CD14-positive monocyte (primary cell): ENCODE data around the gene SLC45A3. TPM values are rescaled to one million over a fixed set of nuclear protein-coding genes. Genes with fewer than 3 reads are reported as not detected.
A peak's percentile ranks its signal among the peaks of the same experiment; 100 is the strongest.

Experiments used
- DNase-seq, 3 donors: peaks; one replicate each; pipeline ENCODE4 v3.0.0-alpha.2; 2011 to 2022
- H2AFZ ChIP-seq: 2 replicates; pipeline ENCODE4 v1.6.0; 2012; ENCODE audit warnings: mild to moderate bottlenecking, low read depth, low read length, inconsistent platforms; ENCODE audit not compliant: insufficient read depth, poor library complexity, severe bottlenecking
- H3K27ac ChIP-seq, 2 donors: 1 replicate in 1 of 2; 2 replicates in 1 of 2; pipeline ENCODE4 v1.5.1; 2012 to 2013; ENCODE audit warnings: low read length in 2 of 2, control low read depth in 1 of 2, inconsistent platforms in 1 of 2, low read depth in 1 of 2, mild to moderate bottlenecking in 1 of 2
- H3K27me3 ChIP-seq, 2 donors: one replicate each; pipeline versions ENCODE4 v1.6.0 to v1.6.1; 2011 to 2013; ENCODE audit warnings: low read length in 2 of 2; ENCODE audit not compliant: control insufficient read depth in 2 of 2, insufficient read depth in 2 of 2
- H3K36me3 ChIP-seq, 2 donors: replicated peaks in 1 of 2; 1 replicate in 1 of 2; 2 replicates in 1 of 2; pipeline versions ENCODE4 v1.5.1 to v1.6.1; 2012 to 2013; ENCODE audit warnings: low read length in 2 of 2, control low read depth in 1 of 2, inconsistent platforms in 1 of 2, mild to moderate bottlenecking in 1 of 2; ENCODE audit not compliant: insufficient read depth in 2 of 2, control insufficient read depth in 1 of 2
- H3K4me1 ChIP-seq, 2 donors: 1 replicate in 1 of 2; 2 replicates in 1 of 2; pipeline versions ENCODE4 v1.5.1 to v1.6.1; 2012 to 2013; ENCODE audit warnings: low read length in 2 of 2, control low read depth in 1 of 2, inconsistent platforms in 1 of 2, mild to moderate bottlenecking in 1 of 2, moderate library complexity in 1 of 2; ENCODE audit not compliant: insufficient read depth in 2 of 2, control insufficient read depth in 1 of 2
- H3K4me2 ChIP-seq: replicated peaks from 2 replicates; pipeline ENCODE3; 2012; ENCODE audit warnings: low read length, moderate library complexity, mild to moderate bottlenecking; ENCODE audit not compliant: poor library complexity, severe bottlenecking; ENCODE audit errors: extremely low read depth
- H3K4me3 ChIP-seq, 3 experiments: fragments of 200-600 bp in 1 of 3; sonication (generic) in 1 of 3; replicated peaks in 1 of 3; 1 replicate in 2 of 3; 2 replicates in 1 of 3; pipeline ENCODE4 v1.5.1; 2011 to 2013; ENCODE audit warnings: low read length in 3 of 3, mild to moderate bottlenecking in 3 of 3, control low read depth in 2 of 3, low read depth in 2 of 3, inconsistent platforms in 1 of 3, moderate library complexity in 1 of 3
- H3K79me2 ChIP-seq: 2 replicates; pipeline ENCODE4 v1.6.0; 2012; ENCODE audit warnings: mild to moderate bottlenecking, control low read depth, inconsistent platforms, low read length, moderate library complexity; ENCODE audit not compliant: insufficient read depth
- H3K9ac ChIP-seq: 2 replicates; pipeline ENCODE4 v1.6.0; 2017; ENCODE audit warnings: low read length, mild to moderate bottlenecking; ENCODE audit not compliant: insufficient read depth, poor library complexity, severe bottlenecking
- H3K9me3 ChIP-seq, 2 donors: replicated peaks in 1 of 2; 1 replicate in 1 of 2; 2 replicates in 1 of 2; pipeline versions ENCODE4 v1.5.1 to v1.6.1; 2012 to 2013; ENCODE audit warnings: low read length in 2 of 2, control low read depth in 1 of 2; ENCODE audit not compliant: control insufficient read depth in 1 of 2, insufficient read depth in 1 of 2
- H4K20me1 ChIP-seq: 2 replicates; pipeline ENCODE4 v1.6.0; 2012; ENCODE audit warnings: mild to moderate bottlenecking, low read length, control low read depth, moderate library complexity; ENCODE audit not compliant: insufficient read depth
- H3K27ac Mint-ChIP-seq, 7 donors: one replicate each; pipeline ENCODE4 v1.8.0; 2020; ENCODE audit warnings: mild to moderate bottlenecking in 7 of 7, mixed read lengths in 7 of 7, moderate library complexity in 6 of 7, inconsistent platforms in 2 of 7
- H3K27me3 Mint-ChIP-seq, 3 donors: one replicate each; pipeline ENCODE4 v1.8.0; 2021 to 2022; ENCODE audit warnings: low read depth in 3 of 3, mild to moderate bottlenecking in 3 of 3, mixed read lengths in 3 of 3, moderate library complexity in 3 of 3, inconsistent platforms in 1 of 3
- H3K36me3 Mint-ChIP-seq, 2 donors: one replicate each; pipeline ENCODE4 v1.8.0; 2020; ENCODE audit warnings: mixed read lengths in 2 of 2, inconsistent platforms in 1 of 2, mild to moderate bottlenecking in 1 of 2
- H3K4me1 Mint-ChIP-seq: one replicate; pipeline ENCODE4 v1.8.0; 2020; ENCODE audit warnings: mild to moderate bottlenecking, mixed read lengths
- H3K4me3 Mint-ChIP-seq, 2 donors: one replicate each; pipeline ENCODE4 v1.8.0; 2020; ENCODE audit warnings: mild to moderate bottlenecking in 2 of 2, mixed read lengths in 2 of 2, moderate library complexity in 1 of 2
- H3K9me3 Mint-ChIP-seq, 7 donors: one replicate each; pipeline ENCODE4 v1.8.0; 2020 to 2022; ENCODE audit warnings: mixed read lengths in 7 of 7, mild to moderate bottlenecking in 6 of 7, moderate library complexity in 6 of 7, inconsistent platforms in 2 of 7
- CTCF ChIP-seq: fragments of 200-600 bp; IDR thresholded peaks from one replicate; pipeline ENCODE4 v1.8.0; 2022; ENCODE audit warnings: antibody characterized with exemption, mild to moderate bottlenecking
- WGBS: methylation state at CpG from one replicate; pipeline ENCODE4 v1.1.5; 2013; ENCODE audit warnings: missing lambda C conversion rate; ENCODE audit not compliant: insufficient coverage; 5-methylcytosine and 5-hydroxymethylcytosine counted together
- intact Hi-C, 2 donors: fragments of 100-400 bp; cut with micrococcal nuclease; formaldehyde crosslinking; loops; one replicate each; pipeline versions ENCODE4 v1.15.0 to v1.15.1; 2023
- polyA plus RNA-seq, 3 donors: library from polyadenylated mRNA; depleted of rRNA in 1 of 3; unstranded in 2 of 3; stranded (reverse) in 1 of 3; fragments of 300-500 nt in 2 of 3; fragments of >200 nt in 1 of 3; fragmentation: Illumina TruSeq in 2 of 3; gene quantifications; 1 replicate in 2 of 3; 2 replicates in 1 of 3; pipeline ENCODE4 v1.2.3, GENCODE V29; 2012 to 2021

SLC45A3 gene
- polyA plus RNA-seq, 3 donors: 0.11 to 0.61 TPM; not detected in 1

- Histone ChIP-seq H3K9ac (no peak overlapping the region), H3K27me3 (peaks cover 7 to 26% of the 10 kb centered on the region in 2 donors), H3K4me3 (no peak overlapping the region), H4K20me1 (no peaks in the 10 kb centered on the region), H3K9me3 (peaks cover 0 to 6% of the 10 kb centered on the region in 2 donors), H2AFZ (no peak overlapping the region), H3K36me3 (no peaks in the 10 kb centered on the region), H3K4me1 (peaks cover 19 to 30% of the 10 kb centered on the region in 2 donors), H3K27ac (no peak overlapping the region), H3K4me2 (no peak overlapping the region), H3K79me2 (no peaks in the 10 kb centered on the region)
- no peak for TF ChIP-seq CTCF
- 18% methylated on average over 5 of the region's 5 CpGs for WGBS
- Mint-ChIP-seq H3K27ac (peak overlapping the region in 1 of 7 donors; percentile 41), H3K9me3 (peaks cover 0 to 11% (median 1%) of the 10 kb centered on the region in 7 donors), H3K4me3 (no peak overlapping the region), H3K27me3 (peaks cover 29 to 34% (median 33%) of the 10 kb centered on the region in 3 donors), H3K36me3 (peaks cover 0 to 7% of the 10 kb centered on the region in 2 donors), H3K4me1 (peaks cover 27% of the 10 kb centered on the region)
- DNase-seq: no peak
- intact Hi-C loops: no loop called here
Observed at GRCh38 chr1:205677167-205677566, 3.1 kb downstream of the SLC45A3 start.

- Mint-ChIP-seq H3K27ac (no peak overlapping the region), H3K27me3 (peaks cover 27 to 33% (median 28%) of the 10 kb centered on the region in 3 donors), H3K9me3 (peaks cover 0 to 11% (median 1%) of the 10 kb centered on the region in 7 donors), H3K36me3 (peaks cover 0 to 7% of the 10 kb centered on the region in 2 donors), H3K4me1 (peaks cover 30% of the 10 kb centered on the region), H3K4me3 (no peak overlapping the region)
- Histone ChIP-seq H3K4me2 (no peak overlapping the region), H3K27ac (no peak overlapping the region), H4K20me1 (no peaks in the 10 kb centered on the region), H2AFZ (no peak overlapping the region), H3K4me3 (no peak overlapping the region), H3K27me3 (peaks cover 7 to 23% of the 10 kb centered on the region in 2 donors), H3K36me3 (no peaks in the 10 kb centered on the region), H3K9ac (no peak overlapping the region), H3K79me2 (no peaks in the 10 kb centered on the region), H3K9me3 (peaks cover 0 to 6% of the 10 kb centered on the region in 2 donors), H3K4me1 (peaks cover 19 to 30% of the 10 kb centered on the region in 2 donors)
- intact Hi-C loops: no loop called here
- no peak for TF ChIP-seq CTCF
- no peak for DNase-seq
- WGBS: 69% methylated on average over 3 of the region's 3 CpGs
Observed at GRCh38 chr1:205676597-205676996, 3.7 kb downstream of the SLC45A3 start.
